Heart left ventricle (tissue), 13 donors: ENCODE results near the gene ETV7.

Experiments used
- CTCF ChIP-seq, 12 donors: fragments of 200-600 bp; sonication (generic) in 4 of 12; IDR thresholded peaks; one replicate each; pipeline versions ENCODE4 v1.5.0 to v1.8.0; 2018 to 2022; ENCODE audit warnings: antibody characterized with exemption in 12 of 12, mild to moderate bottlenecking in 5 of 12
- POLR2A ChIP-seq, 2 donors: fragments of 450-650 bp; IDR thresholded peaks; one replicate each; pipeline ENCODE4 v1.6.1; 2017; ENCODE audit warnings: antibody characterized with exemption in 2 of 2, mild to moderate bottlenecking in 2 of 2, moderate library complexity in 2 of 2
- donor health status: ischemic (EF 13 %, LVEDD 7.1; RV severe dilation, severe dysfunction).
- donor health status: DM: no; HTN: yes; CAD: no.
- donor health status: DM: no; HTN: no; CAD: no.
- donor health status: ischemic (EF 25% LVEDD 6.9; RV normal size, moderate dysfunction).
- donor health status: ischemic (EF 25% LVEDD 5.7; RV mildly dilated, moderate dysfunction).
- donor health status: ischemic (EF 35%, LVEDD 5.7; RV mildly dilated, moderate dysfunction).
- donor health status: nonischemic (EF 11% LVEDD 7.7; RV severe dilation, severe dysfunction).
- donor health status: DM: yes; HTN: yes; CAD: no.
- donor health status: PGD.
- donor health status: ischemic (EF 29% LVEDD 5.4; RV normal size, mild dysfunction).
- donor health status: nonischemic (EF 23%, LVEDD 6.1; RV moderate dilation, normal function).

GRCh38 chr6:36418558-36418957 lies 31.1 kb upstream of the ETV7 start:
- TF ChIP-seq CTCF (IDR thresholded peaks at IDR 0.05) (no peak), POLR2A (IDR thresholded peaks at IDR 0.05) (no peak)
